ENCODE results near the gene CLIP4.
"Not testable (repeated sequence)": the region's sequence is repeated elsewhere in the genome, so short reads cannot be mapped to it uniquely, and the experiment has no call there.

The CLIP4 gene

GRCh38 chr2:29114946-29115609 lies at the start of gene CLIP4:
Gene CLIP4 (plus strand): TSS chr2:29115415. CDS start chr2:29121389, 5,974 bp downstream.
- no peak for DNase-seq (ENCODE audit: low read depth in 2 of 2)

- DNase-seq (ENCODE audit: low read depth in 2 of 2) = no peak
Measured at GRCh38 chr2:29066271-29066860, 48.8 kb upstream of the CLIP4 start.

- DNase-seq (ENCODE audit: low read depth in 2 of 2) = no peak
Measured at GRCh38 chr2:29066997-29067605, 48.1 kb upstream of the CLIP4 start.

- no peak for DNase-seq (ENCODE audit: low read depth in 2 of 2)
Measured at GRCh38 chr2:29068513-29068912, 46.7 kb upstream of the CLIP4 start.

GRCh38 chr2:29070526-29070925 lies 44.7 kb upstream of the CLIP4 start:
- no peak for DNase-seq (ENCODE audit: low read depth in 2 of 2)

GRCh38 chr2:29071032-29071975 lies 43.9 kb upstream of the CLIP4 start:
- DNase-seq (ENCODE audit: low read depth in 2 of 2) = no peak

- no peak for DNase-seq (ENCODE audit: low read depth in 2 of 2)
Measured at GRCh38 chr2:29072251-29072650, 43.0 kb upstream of the CLIP4 start.

- DNase-seq (ENCODE audit: low read depth in 2 of 2) = no peak
Measured at GRCh38 chr2:29072971-29073725, 42.1 kb upstream of the CLIP4 start.

GRCh38 chr2:29073933-29074332 lies 41.3 kb upstream of the CLIP4 start:
- DNase-seq (ENCODE audit: low read depth in 2 of 2) = no peak

- no peak for DNase-seq (ENCODE audit: low read depth in 2 of 2)
Measured at GRCh38 chr2:29074411-29074810, 40.8 kb upstream of the CLIP4 start, which contains the start of gene PCARE. Gene PCARE (minus strand): TSS chr2:29074523. CDS start chr2:29074261, 262 bp downstream.

- no peak for DNase-seq (ENCODE audit: low read depth in 2 of 2)
Measured at GRCh38 chr2:29075894-29076705, 39.1 kb upstream of the CLIP4 start.

GRCh38 chr2:29079887-29080286 lies 35.3 kb upstream of the CLIP4 start:
- DNase-seq (ENCODE audit: low read depth in 2 of 2) = no peak

- no peak for DNase-seq (ENCODE audit: low read depth in 2 of 2)
Measured at GRCh38 chr2:29080886-29081743, 34.1 kb upstream of the CLIP4 start.

GRCh38 chr2:29082804-29083495 lies 32.3 kb upstream of the CLIP4 start:
- DNase-seq (ENCODE audit: low read depth in 2 of 2) = no peak

- DNase-seq (ENCODE audit: low read depth in 2 of 2) = no peak
Measured at GRCh38 chr2:29084554-29084953, 30.7 kb upstream of the CLIP4 start.

GRCh38 chr2:29090311-29090710 lies 24.9 kb upstream of the CLIP4 start:
- not testable (repeated sequence) for DNase-seq (ENCODE audit: low read depth in 2 of 2)

- no peak for DNase-seq (ENCODE audit: low read depth in 2 of 2)
Measured at GRCh38 chr2:29096969-29097368, 18.2 kb upstream of the CLIP4 start.

- DNase-seq (ENCODE audit: low read depth in 2 of 2) = no peak
Measured at GRCh38 chr2:29097569-29097968, 17.6 kb upstream of the CLIP4 start.

GRCh38 chr2:29100564-29100963 lies 14.7 kb upstream of the CLIP4 start:
- DNase-seq (ENCODE audit: low read depth in 2 of 2) = no peak

All from fibroblast of skin of left biceps (primary cell).